Common myeloid progenitor, CD34-positive (primary cell): ENCODE data around the gene PSMG3.

Experiments
- CTCF ChIA-PET: fragments of 350-600 bp; sonication (Branson Sonifier 250); formaldehyde crosslinking; loops from one replicate; lab custom pipeline; 2021; ENCODE audit warnings: antibody characterized with exemption; lab: Charles Lee
- POLR2A ChIA-PET: fragments of 350-600 bp; sonication (Branson Sonifier 250); formaldehyde crosslinking; loops from one replicate; lab custom pipeline; 2021; ENCODE audit warnings: antibody characterized with exemption; lab: Charles Lee
- DNase-seq, 3 donors: peaks; one replicate each; pipeline versions ENCODE4 v3.0.0 to v3.0.0-alpha.2; 2013
- H3K27ac ChIP-seq, 2 experiments: 1 replicate in 1 of 2; 2 replicates in 1 of 2; pipeline ENCODE4 v1.7.0; 2013; ENCODE audit warnings: inconsistent platforms in 2 of 2, low read length in 2 of 2, mild to moderate bottlenecking in 2 of 2, low read depth in 1 of 2, moderate library complexity in 1 of 2; ENCODE audit not compliant: severe bottlenecking in 2 of 2, insufficient read depth in 1 of 2, poor library complexity in 1 of 2
- H3K27me3 ChIP-seq, 5 experiments: replicated peaks in 2 of 5; 1 replicate in 3 of 5; 2 replicates in 2 of 5; pipeline versions ENCODE4 v1.6.1 to v1.7.0; 2013; ENCODE audit warnings: low read length in 4 of 5, mild to moderate bottlenecking in 2 of 5, moderate library complexity in 2 of 5, inconsistent platforms in 1 of 5; ENCODE audit not compliant: insufficient read depth in 5 of 5, control insufficient read depth in 4 of 5
- H3K36me3 ChIP-seq, 4 experiments: 1 replicate in 2 of 4; 2 replicates in 2 of 4; pipeline versions ENCODE4 v1.6.1 to v1.7.0; 2013; ENCODE audit warnings: low read length in 3 of 4, control low read depth in 1 of 4, mild to moderate bottlenecking in 1 of 4; ENCODE audit not compliant: control insufficient read depth in 4 of 4, insufficient read depth in 4 of 4
- H3K4me1 ChIP-seq, 4 experiments: 1 replicate in 3 of 4; 2 replicates in 1 of 4; pipeline versions ENCODE4 v1.6.1 to v1.7.1; 2013; ENCODE audit warnings: low read length in 3 of 4, mild to moderate bottlenecking in 3 of 4, control low read depth in 1 of 4, inconsistent platforms in 1 of 4, moderate library complexity in 1 of 4; ENCODE audit not compliant: control insufficient read depth in 4 of 4, insufficient read depth in 4 of 4; ENCODE audit errors: control extremely low read depth in 1 of 4
- H3K4me3 ChIP-seq, 7 experiments: 1 replicate in 4 of 7; 2 replicates in 3 of 7; pipeline versions ENCODE4 v1.5.1 to v1.7.0; 2013; ENCODE audit warnings: mild to moderate bottlenecking in 7 of 7, low read length in 6 of 7, moderate library complexity in 6 of 7, inconsistent platforms in 2 of 7, low read depth in 2 of 7, control low read depth in 1 of 7; ENCODE audit not compliant: insufficient read depth in 4 of 7, control insufficient read depth in 1 of 7; ENCODE audit errors: extremely low read depth in 1 of 7
- H3K9me3 ChIP-seq, 5 experiments: 1 replicate in 4 of 5; 2 replicates in 1 of 5; pipeline versions ENCODE4 v1.6.1 to v1.7.1; 2013; ENCODE audit warnings: low read length in 4 of 5, mild to moderate bottlenecking in 2 of 5, inconsistent platforms in 1 of 5, low read depth in 1 of 5, moderate library complexity in 1 of 5; ENCODE audit not compliant: control insufficient read depth in 4 of 5, insufficient read depth in 2 of 5; ENCODE audit errors: control extremely low read depth in 1 of 5
- WGBS: methylation state at CpG from one replicate; pipeline ENCODE4 v1.1.5; 2013; ENCODE audit not compliant: insufficient coverage; 5-methylcytosine and 5-hydroxymethylcytosine counted together

PSMG3 gene

DNA sequence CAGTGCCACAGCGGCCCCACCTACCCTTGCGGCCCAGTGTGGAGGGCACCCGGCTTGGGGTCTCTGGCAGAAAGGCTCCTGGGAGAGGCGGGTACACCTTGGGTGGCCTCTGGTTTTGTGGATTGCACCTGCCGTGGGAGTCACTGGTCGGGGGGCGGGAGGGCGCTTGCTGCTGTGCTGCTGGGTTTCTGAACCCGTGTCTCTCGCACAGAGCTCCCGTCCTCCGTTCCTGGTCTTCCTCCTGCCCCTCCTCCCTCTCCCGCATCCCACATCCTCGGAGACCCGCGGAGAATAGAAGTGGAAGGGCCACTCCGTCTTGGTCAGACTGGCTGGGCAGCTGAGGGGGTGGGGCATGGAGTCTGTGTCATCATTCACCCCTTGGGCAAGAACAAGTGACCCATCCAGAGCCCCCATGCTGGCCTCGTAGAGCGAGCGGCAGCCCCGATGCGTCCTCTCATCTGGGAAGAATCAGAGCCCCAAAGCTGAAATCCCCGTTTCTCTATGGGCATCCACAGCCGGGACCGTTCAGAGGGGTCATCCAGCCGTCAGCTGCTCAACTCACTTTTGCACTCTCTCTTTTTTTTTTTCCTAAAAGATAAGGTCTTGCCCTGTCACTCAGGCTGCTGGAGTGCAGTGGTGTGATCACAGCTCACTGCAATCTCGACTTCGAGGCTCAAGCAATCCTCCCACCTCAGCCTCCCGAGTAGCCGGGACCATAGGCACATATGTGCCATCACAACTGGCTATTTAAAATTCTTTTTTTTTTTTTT lies 35.3 kb downstream of the PSMG3 start:
- H3K4me3 ChIP-seq, result peak overlapping the region in 2 of 7 experiments; percentile 89 to 96
- peaks cover 0 to 64% (median 30%) of the 10 kb centered on the region in 4 experiments for H3K36me3 ChIP-seq
- 92% methylated on average over 22 of the region's 30 CpGs for WGBS
- no peaks in the 10 kb centered on the region for H3K27me3 ChIP-seq
- H3K27ac ChIP-seq, result peak overlapping the region in 1 of 2 experiments; percentile 87
- DNase-seq, result no peak
- H3K9me3 ChIP-seq, result no peaks in the 10 kb centered on the region
- CTCF ChIA-PET, result interaction anchor here (0.9 to 11.1 kb wide), 6 partner anchors 9 to 28 kb away, joined by 3 to 150 read pairs (median 10); partner anchors contain the start of gene INTS1
- H3K4me1 ChIP-seq, result peaks cover 2 to 56% (median 46%) of the 10 kb centered on the region in 4 experiments
- POLR2A ChIA-PET, result interaction anchor here (1.2 to 2.7 kb wide), 2 partner anchors 23 to 28 kb away, joined by 3 to 27 read pairs; no protein-coding TSS in a partner anchor

- CTCF ChIA-PET, result interaction anchor here (1.0 to 11.1 kb wide), 6 partner anchors 9 to 29 kb away, joined by 3 to 150 read pairs (median 10); partner anchors contain the start of gene INTS1
- POLR2A ChIA-PET, result interaction anchor here (0.6 to 2.7 kb wide), 5 partner anchors 10 to 29 kb away, joined by 3 to 27 read pairs (median 5); partner anchors contain the start of gene INTS1
- H3K27ac ChIP-seq, result peak overlapping the region in 1 of 2 experiments; percentile 87
- DNase-seq, result peak; percentile 64 to 86 (median 82)
- no peaks in the 10 kb centered on the region for H3K9me3 ChIP-seq
- peaks cover 0 to 57% (median 23%) of the 10 kb centered on the region in 4 experiments for H3K36me3 ChIP-seq
- peak overlapping the region in 6 of 7 experiments; percentile 75 to 96 (median 85) for H3K4me3 ChIP-seq
- peaks cover 2 to 58% (median 48%) of the 10 kb centered on the region in 4 experiments for H3K4me1 ChIP-seq
- WGBS, result 62% methylated on average over 20 of the region's 24 CpGs
- H3K27me3 ChIP-seq, result no peaks in the 10 kb centered on the region
Observed at GRCh38 chr7:1533547-1534329, 36.1 kb downstream of the PSMG3 start.

DNA sequence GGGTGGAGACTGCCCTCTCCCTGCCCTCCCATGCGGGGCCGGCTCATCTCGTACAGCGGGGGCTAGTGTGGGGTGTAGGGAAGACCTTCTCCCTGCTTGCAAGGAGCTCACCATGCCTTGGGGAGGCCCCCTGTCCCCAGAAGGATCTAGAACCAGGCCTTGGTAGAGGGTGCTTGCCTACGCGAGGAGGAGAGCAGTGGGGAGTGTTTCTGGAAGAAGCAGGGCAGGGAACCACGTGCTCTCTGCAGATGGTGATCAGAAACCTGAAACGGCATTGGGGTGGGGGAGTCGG lies 36.6 kb downstream of the PSMG3 start:
- Histone ChIP-seq H3K4me3 (peak overlapping the region; percentile 26 to 96 (median 81)), H3K27ac (peak overlapping the region; percentile 58 to 87), H3K27me3 (no peaks in the 10 kb centered on the region), H3K9me3 (no peaks in the 10 kb centered on the region), H3K4me1 (peaks cover 2 to 58% (median 48%) of the 10 kb centered on the region in 4 experiments), H3K36me3 (peaks cover 0 to 52% (median 21%) of the 10 kb centered on the region in 4 experiments)
- DNase-seq, result no peak
- ChIA-PET CTCF (interaction anchor here (1.0 to 11.1 kb wide), 5 partner anchors 8 to 29 kb away, joined by 3 to 150 read pairs (median 9); partner anchors contain the start of gene INTS1), POLR2A (interaction anchor here (0.6 to 2.7 kb wide), 6 partner anchors 11 to 28 kb away, joined by 3 to 27 read pairs (median 5); partner anchors contain the start of gene INTS1)
- WGBS, result 4% methylated on average over 4 of the region's 9 CpGs

DNA sequence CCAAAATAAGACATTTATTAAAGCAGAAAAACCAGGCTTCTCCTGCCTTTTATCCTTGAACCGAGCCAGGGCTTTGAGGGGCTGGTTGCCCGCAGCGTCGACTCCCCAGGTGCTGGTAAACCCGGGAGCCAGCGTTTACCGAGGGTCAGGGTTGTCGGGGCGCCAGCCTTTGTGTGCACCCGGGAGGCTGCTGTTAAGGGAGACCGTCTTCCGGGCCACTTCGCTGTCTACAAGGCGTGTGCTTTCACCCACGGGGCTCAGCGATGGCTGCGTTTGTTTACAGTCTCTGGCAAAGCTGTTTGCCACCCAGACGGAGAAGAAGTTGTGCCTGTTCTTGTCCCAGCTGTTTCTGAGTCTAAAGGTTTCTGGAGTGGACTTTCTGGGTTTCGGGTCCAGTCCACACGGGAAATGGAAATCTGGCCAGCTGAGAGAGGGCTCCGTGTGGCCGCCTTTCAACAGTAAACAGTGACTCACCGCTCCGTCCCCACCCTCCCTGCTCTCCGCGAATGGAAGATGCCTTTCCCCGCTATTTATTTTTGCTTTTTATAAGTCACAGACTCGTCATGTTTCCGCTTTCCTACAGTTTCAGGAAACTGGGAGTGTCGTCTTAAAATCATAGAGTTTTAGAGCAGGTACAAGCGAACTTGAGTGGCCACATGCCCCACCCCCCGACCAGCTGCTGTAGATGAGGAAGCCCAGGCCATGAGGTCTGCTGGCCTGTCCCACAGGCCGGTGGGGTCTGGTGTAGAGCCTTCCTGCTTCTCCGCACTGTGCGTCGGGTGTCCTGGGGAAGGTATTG lies 37.2 kb downstream of the PSMG3 start:
- DNase-seq, result peak; percentile 64 to 89 (median 85)
- H3K4me1 ChIP-seq, result peaks cover 2 to 58% (median 48%) of the 10 kb centered on the region in 4 experiments
- CTCF ChIA-PET, result interaction anchor here (1.9 to 11.1 kb wide), 4 partner anchors 8 to 26 kb away, joined by 6 to 150 read pairs (median 12); partner anchors contain the start of gene INTS1
- H3K4me3 ChIP-seq, result peak overlapping the region; percentile 64 to 96 (median 81)
- under 1% methylated on average over 29 of the region's 36 CpGs for WGBS
- POLR2A ChIA-PET, result interaction anchor here (0.5 to 2.7 kb wide), 9 partner anchors 10 to 880 kb away, joined by 3 to 27 read pairs (median 3); partner anchors contain the start of gene INTS1
- no peaks in the 10 kb centered on the region for H3K9me3 ChIP-seq
- H3K27me3 ChIP-seq, result no peaks in the 10 kb centered on the region
- peaks cover 0 to 48% (median 19%) of the 10 kb centered on the region in 4 experiments for H3K36me3 ChIP-seq
- peak overlapping the region; percentile 58 to 87 for H3K27ac ChIP-seq

DNA sequence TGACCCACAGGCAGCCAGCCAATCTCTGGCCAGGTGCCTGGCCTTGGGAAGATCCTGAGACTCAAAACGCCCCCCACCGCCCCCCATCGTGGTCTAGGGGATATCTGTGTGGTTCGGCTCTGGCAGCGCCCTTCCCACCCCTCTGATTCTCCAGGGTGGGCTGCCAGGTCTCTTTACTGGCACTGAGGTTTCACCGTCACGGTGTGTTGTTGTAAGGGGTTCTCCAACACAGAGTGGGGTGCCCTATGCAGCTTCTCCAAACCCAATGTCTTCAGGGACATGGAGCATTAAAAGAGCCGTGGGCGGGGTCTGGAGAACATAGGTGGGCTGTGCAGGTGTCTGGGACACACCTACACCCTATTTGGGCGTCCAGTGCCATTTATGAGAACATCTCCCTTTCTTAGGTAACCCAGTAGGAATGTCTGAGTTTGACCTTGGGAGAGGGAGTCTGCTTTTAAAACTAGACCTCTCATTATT lies 37.8 kb downstream of the PSMG3 start:
- peak overlapping the region; percentile 64 to 96 (median 81) for H3K4me3 ChIP-seq
- H3K9me3 ChIP-seq, result no peaks in the 10 kb centered on the region
- ChIA-PET POLR2A (interaction anchor here (0.5 to 2.7 kb wide), 6 partner anchors 11 to 880 kb away, joined by 3 to 27 read pairs (median 3); partner anchors contain the start of gene INTS1), CTCF (interaction anchor here (1.9 to 11.1 kb wide), 3 partner anchors 7 to 26 kb away, joined by 6 to 150 read pairs (median 9); partner anchors contain the start of gene INTS1)
- peaks cover 0 to 41% (median 16%) of the 10 kb centered on the region in 4 experiments for H3K36me3 ChIP-seq
- peak overlapping the region; percentile 58 to 87 for H3K27ac ChIP-seq
- DNase-seq, result no peak
- no peaks in the 10 kb centered on the region for H3K27me3 ChIP-seq
- peaks cover 2 to 55% (median 48%) of the 10 kb centered on the region in 4 experiments for H3K4me1 ChIP-seq
- 16% methylated on average over 7 of the region's 10 CpGs for whole genome bisulfite sequencing
